Measurements from ENCODE around the gene MACF1. TPM values are rescaled to one million over a fixed set of nuclear protein-coding genes. Genes with fewer than 3 reads are reported as not detected.

Gene MACF1
- total and polyA plus RNA-seq, 8 donors = 49.8 to 161 (median 89.1) TPM

GRCh38 chr1:39401106-39401505 is 196.6 kb downstream of the MACF1 start:
- 57 to 59% methylated on average over 2 of the region's 2 CpGs for WGBS, 2 donors
- no peaks in the 10 kb centered on the region for H3K27me3 ChIP-seq
- intact Hi-C loops (cut with DNase I) = no loop called here
- DNase-seq (no peak), FAIRE-seq (no peak), ATAC-seq (no peak)
- no peaks in the 10 kb centered on the region for H3K9me3 ChIP-seq
- H3K27ac ChIP-seq = no peak overlapping the region
- no peaks in the 10 kb centered on the region for H3K36me3 ChIP-seq
- H3K4me1 ChIP-seq = peaks cover 26 to 37% (median 33%) of the 10 kb centered on the region in 3 donors
- no peak for TF ChIP-seq CTCF (IDR thresholded peaks at IDR 0.05)
- H3K4me3 ChIP-seq = no peak overlapping the region

GRCh38 chr1:39404876-39405275 is 200.4 kb downstream of the MACF1 start:
- Histone ChIP-seq H3K27ac (no peak overlapping the region), H3K4me3 (no peak overlapping the region), H3K9me3 (no peaks in the 10 kb centered on the region), H3K36me3 (no peaks in the 10 kb centered on the region), H3K27me3 (no peaks in the 10 kb centered on the region), H3K4me1 (peaks cover 21 to 38% (median 31%) of the 10 kb centered on the region in 3 donors)
- DNase-seq = no peak
- no peak for ATAC-seq
- WGBS, 2 donors = 83 to 85% methylated on average over 3 of the region's 3 CpGs
- no peak for FAIRE-seq
- intact Hi-C loops (cut with DNase I) = no loop called here
- no peak for TF ChIP-seq CTCF (IDR thresholded peaks at IDR 0.05)

DNA sequence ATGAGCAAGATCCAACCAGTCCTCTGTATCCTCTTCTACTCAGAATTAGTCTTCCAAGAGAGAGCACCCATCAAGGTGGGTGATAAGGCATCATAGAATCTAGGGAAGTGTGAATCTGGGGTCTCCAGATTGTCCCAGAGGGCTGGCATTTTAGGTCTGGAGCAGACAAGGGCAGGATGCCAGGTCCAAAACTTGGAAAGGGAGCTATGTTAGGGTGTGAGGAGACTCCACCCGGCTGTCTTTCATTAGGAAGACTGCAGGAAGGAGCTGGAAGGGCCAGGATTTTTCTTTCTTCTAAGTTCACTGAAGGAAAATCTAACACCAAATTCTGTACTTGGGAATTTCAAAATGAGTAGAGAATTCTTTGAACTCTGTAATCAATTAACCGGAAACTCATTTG is 200.9 kb downstream of the MACF1 start:
- H3K27ac ChIP-seq = peak overlapping the region in 2 of 4 donors; percentile 42 to 90
- H3K27me3 ChIP-seq = no peaks in the 10 kb centered on the region
- H3K4me1 ChIP-seq = peaks cover 26 to 42% (median 35%) of the 10 kb centered on the region in 3 donors
- H3K9me3 ChIP-seq = no peaks in the 10 kb centered on the region
- WGBS, 2 donors = 18 to 19% methylated on average over 2 of the region's 2 CpGs
- no peak for TF ChIP-seq CTCF (IDR thresholded peaks at IDR 0.05)
- H3K36me3 ChIP-seq = no peaks in the 10 kb centered on the region
- H3K4me3 ChIP-seq = no peak overlapping the region
- DNase-seq (no peak), ATAC-seq (no peak), FAIRE-seq (no peak)
- intact Hi-C loops (cut with DNase I) = no loop called here

- ATAC-seq = no peak
- Histone ChIP-seq H3K9me3 (no peaks in the 10 kb centered on the region), H3K27ac (peak overlapping the region; percentile 81 to 93 (median 89)), H3K27me3 (no peaks in the 10 kb centered on the region), H3K4me3 (peak overlapping the region in 1 of 4 donors; percentile 92), H3K36me3 (no peaks in the 10 kb centered on the region), H3K4me1 (peaks cover 33 to 55% (median 48%) of the 10 kb centered on the region in 3 donors)
- intact Hi-C loops (cut with DNase I) = no loop called here
- no peak for FAIRE-seq
- WGBS, 2 donors = 48 to 54% methylated on average over 7 of the region's 7 CpGs
- no peak for TF ChIP-seq CTCF (IDR thresholded peaks at IDR 0.05)
- no peak for DNase-seq
Measured at GRCh38 chr1:39406533-39407450, 202.3 kb downstream of the MACF1 start.

DNA sequence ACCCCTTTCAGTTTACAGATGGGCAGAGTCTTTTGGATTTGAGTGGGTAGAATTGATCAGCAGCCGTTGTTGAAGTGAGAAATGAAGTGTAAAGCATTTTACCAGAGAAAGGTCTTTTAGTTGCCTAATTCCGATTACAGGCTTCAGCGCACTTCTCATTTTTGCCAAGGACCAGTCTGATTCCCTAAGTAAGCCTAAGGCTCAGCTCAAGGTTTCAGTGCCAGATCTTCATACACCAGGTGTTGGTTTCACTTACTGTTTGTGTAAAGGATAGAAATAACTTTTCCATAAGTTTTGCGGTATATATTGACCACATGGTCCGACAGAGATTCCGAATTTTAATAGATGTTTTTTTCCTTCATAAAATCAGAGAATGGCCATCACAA is 203.0 kb downstream of the MACF1 start:
- FAIRE-seq = no peak
- intact Hi-C loops (cut with DNase I) = no loop called here
- no peaks in the 10 kb centered on the region for H3K36me3 ChIP-seq
- 18 to 23% methylated on average over 6 of the region's 6 CpGs for WGBS, 2 donors
- H3K9me3 ChIP-seq = no peaks in the 10 kb centered on the region
- DNase-seq = no peak
- no peak for TF ChIP-seq CTCF (IDR thresholded peaks at IDR 0.05)
- H3K27ac ChIP-seq = peak overlapping the region; percentile 81 to 93 (median 89)
- H3K4me3 ChIP-seq = peak overlapping the region in 2 of 4 donors; percentile 92 to 96
- peaks cover 38 to 58% (median 49%) of the 10 kb centered on the region in 3 donors for H3K4me1 ChIP-seq
- peak in 1 of 4 donors; percentile 3 for ATAC-seq
- no peaks in the 10 kb centered on the region for H3K27me3 ChIP-seq

Data from pancreas (tissue), 10 donors.